ENCODE measurements around the gene WDFY4. TPM values are rescaled to one million over a fixed set of nuclear protein-coding genes. Genes with fewer than 3 reads are reported as not detected.

Gene WDFY4
- not detected in 2 replicates for total RNA-seq (2021)
- percentile 5 among the genes with signal in this experiment for Bru-seq, nascent RNA
- percentile 4 among the genes with signal in this experiment for BruChase-seq, experiment 1, labeled RNA remaining after a 2-hour chase
- percentile 3 among the genes with signal in this experiment for BruChase-seq, experiment 2, labeled RNA remaining after a 6-hour chase
- long read RNA-seq, result 0 reads

GRCh38 chr10:48684792-48685623, at the start of gene WDFY4:
Gene WDFY4, plus strand, starts transcription at chr10:48684873. Its CDS starts 24,860 bp downstream, at chr10:48709733.
- ChIA-PET CTCF (no interaction called here), POLR2A (ENCODE audit: unreplicated experiment) (no interaction called here)
- H3K4me3 ChIP-seq, result no peak within 1 kb of the TSS
- H3K27ac ChIP-seq, result no peak within 1 kb of the TSS
- H3K9me2 ChIP-seq (ENCODE audit: insufficient read depth), result no peaks in the 10 kb centered on the region
- no peak within 1 kb of the TSS for H3K4me2 ChIP-seq
- H3K27me3 ChIP-seq (ENCODE audit: insufficient read depth, low read depth), result peaks cover 52% of the 10 kb centered on the region; the same call in 1 of the 2 replicates
- H2AFZ ChIP-seq, result no peak within 1 kb of the TSS
- H3K9me3 ChIP-seq (ENCODE audit: insufficient read depth, low read depth), result no peaks in the 10 kb centered on the region
- no peaks in the 10 kb centered on the region for H3F3A ChIP-seq (ENCODE audit: insufficient read depth, low read depth)
- no peaks in the 10 kb centered on the region for H3K36me3 ChIP-seq (ENCODE audit: low read depth)
- no peaks in the 10 kb centered on the region for H4K20me1 ChIP-seq (ENCODE audit: insufficient read depth)
- H3K4me1 ChIP-seq (replicated peaks; ENCODE audit: insufficient read depth), result no peaks in the 10 kb centered on the region
- no peak for TF ChIP-seq EZH2 (IDR thresholded peaks at IDR 0.05; ENCODE audit: low read depth)
- TF ChIP-seq CTCF (conservative IDR thresholded peaks at IDR 0.05), result no peak
- intact Hi-C loops (cut with micrococcal nuclease; ENCODE audit: unreplicated experiment), result no loop called here
- BruUV-seq (replicated peaks), result no TSS peak
- DNase-seq, result no peak
- H3K79me2 ChIP-seq (ENCODE audit: low read depth), result no peaks in the 10 kb centered on the region

- no peaks in the 10 kb centered on the region for H3F3A ChIP-seq (ENCODE audit: insufficient read depth, low read depth)
- no TSS peak for BruUV-seq (replicated peaks)
- no peak overlapping the region for H3K27ac ChIP-seq
- no peak overlapping the region for H2AFZ ChIP-seq
- H3K4me3 ChIP-seq, result no peak overlapping the region
- no peaks in the 10 kb centered on the region for H3K9me2 ChIP-seq (ENCODE audit: insufficient read depth)
- no peaks in the 10 kb centered on the region for H3K4me1 ChIP-seq (replicated peaks; ENCODE audit: insufficient read depth)
- H3K36me3 ChIP-seq (ENCODE audit: low read depth), result no peaks in the 10 kb centered on the region
- ChIA-PET POLR2A (ENCODE audit: unreplicated experiment) (no interaction called here), CTCF (interaction anchor here (0.6 kb wide), 1 partner anchor 261 kb away, joined by 3 read pairs; no protein-coding TSS in a partner anchor)
- no peaks in the 10 kb centered on the region for H4K20me1 ChIP-seq (ENCODE audit: insufficient read depth)
- intact Hi-C loops (cut with micrococcal nuclease; ENCODE audit: unreplicated experiment), result no loop called here
- no peak for TF ChIP-seq CTCF (conservative IDR thresholded peaks at IDR 0.05)
- no peak for TF ChIP-seq EZH2 (IDR thresholded peaks at IDR 0.05; ENCODE audit: low read depth)
- no peak for DNase-seq
- no peak overlapping the region for H3K4me2 ChIP-seq
- H3K9me3 ChIP-seq (ENCODE audit: insufficient read depth, low read depth), result no peaks in the 10 kb centered on the region; the same call in 1 of the 2 replicates
- no peaks in the 10 kb centered on the region for H3K27me3 ChIP-seq (ENCODE audit: insufficient read depth, low read depth)
- no peaks in the 10 kb centered on the region for H3K79me2 ChIP-seq (ENCODE audit: low read depth)
Measured at GRCh38 chr10:48634984-48635557, 49.6 kb upstream of the WDFY4 start.

GRCh38 chr10:48636231-48636630, 48.4 kb upstream of the WDFY4 start:
- no TSS peak for BruUV-seq (replicated peaks)
- ChIA-PET POLR2A (ENCODE audit: unreplicated experiment) (no interaction called here), CTCF (no interaction called here)
- Histone ChIP-seq H3K79me2 (ENCODE audit: low read depth) (no peaks in the 10 kb centered on the region), H3K36me3 (ENCODE audit: low read depth) (no peaks in the 10 kb centered on the region), H3K4me1 (replicated peaks; ENCODE audit: insufficient read depth) (no peaks in the 10 kb centered on the region), H3F3A (ENCODE audit: insufficient read depth, low read depth) (no peaks in the 10 kb centered on the region), H3K4me2 (no peak overlapping the region), H3K27ac (no peak overlapping the region), H4K20me1 (ENCODE audit: insufficient read depth) (no peaks in the 10 kb centered on the region), H3K27me3 (ENCODE audit: insufficient read depth, low read depth) (no peaks in the 10 kb centered on the region), H3K4me3 (no peak overlapping the region), H3K9me3 (ENCODE audit: insufficient read depth, low read depth) (no peaks in the 10 kb centered on the region; the same call in 1 of the 2 replicates), H3K9me2 (ENCODE audit: insufficient read depth) (no peaks in the 10 kb centered on the region), H2AFZ (no peak overlapping the region)
- intact Hi-C loops (cut with micrococcal nuclease; ENCODE audit: unreplicated experiment), result no loop called here
- TF ChIP-seq CTCF (conservative IDR thresholded peaks at IDR 0.05) (no peak), EZH2 (IDR thresholded peaks at IDR 0.05; ENCODE audit: low read depth) (no peak)
- DNase-seq, result no peak

Measured in PC-9 (cell line).